Stimulated activated CD4-positive, alpha-beta T cell treated with anti-CD3 and anti-CD28 coated beads, Interleukin-2, amount 100 ng/mL, for 4 hours (primary cell): ENCODE data around the gene GTF3C1.

Experiments
- DNase-seq: peaks from one replicate; pipeline ENCODE4 v3.0.0-alpha.2; 2020; ENCODE audit warnings: low read depth

Gene GTF3C1

GRCh38 chr16:27561216-27561615 is 11.5 kb upstream of the GTF3C1 start:
- no peak for DNase-seq

- no peak for DNase-seq
These were observed 9.2 kb upstream of the GTF3C1 start for GRCh38 chr16:27558932-27559331.

DNA sequence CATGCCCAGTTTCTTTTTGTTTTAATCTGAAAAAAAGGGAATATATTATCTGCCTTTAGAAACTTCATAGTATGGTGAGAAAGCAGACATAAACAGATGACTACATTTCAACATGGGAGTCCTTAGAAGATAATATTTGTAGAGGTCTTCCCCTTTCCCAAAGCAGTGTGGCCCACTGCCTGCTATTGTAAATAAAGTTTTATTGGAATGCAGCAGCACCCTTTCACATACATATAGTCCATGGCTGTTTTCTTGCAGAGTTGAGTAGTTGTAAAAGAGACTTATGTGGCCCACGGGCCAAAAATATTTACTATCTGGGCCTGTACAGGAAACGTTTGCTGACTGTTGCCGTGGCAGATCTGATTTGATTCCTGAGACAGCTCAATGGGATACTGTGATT is 8.7 kb upstream of the GTF3C1 start:
- DNase-seq: no peak

DNA sequence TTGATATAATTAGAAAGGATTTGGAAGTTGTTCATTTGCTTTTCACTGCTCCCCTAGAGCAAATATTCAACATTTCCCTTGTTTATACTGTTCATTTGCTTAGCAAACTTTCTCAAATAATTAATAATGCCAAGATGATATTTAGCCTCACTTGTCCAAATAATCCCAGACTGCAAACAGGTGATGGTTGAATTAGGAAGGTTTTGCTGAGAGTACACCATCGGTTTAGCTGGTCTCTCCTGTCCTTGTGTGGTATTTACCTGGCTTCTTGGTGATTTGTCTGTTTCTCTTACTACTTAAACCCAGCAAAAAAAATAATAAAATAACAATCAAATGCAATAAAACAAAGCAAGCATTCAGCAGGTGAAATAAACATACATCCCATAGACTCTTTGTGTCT is 6.8 kb upstream of the GTF3C1 start:
- no peak for DNase-seq

- no peak for DNase-seq
These were observed 1.3 kb upstream of the GTF3C1 start for GRCh38 chr16:27551036-27551435.

DNA sequence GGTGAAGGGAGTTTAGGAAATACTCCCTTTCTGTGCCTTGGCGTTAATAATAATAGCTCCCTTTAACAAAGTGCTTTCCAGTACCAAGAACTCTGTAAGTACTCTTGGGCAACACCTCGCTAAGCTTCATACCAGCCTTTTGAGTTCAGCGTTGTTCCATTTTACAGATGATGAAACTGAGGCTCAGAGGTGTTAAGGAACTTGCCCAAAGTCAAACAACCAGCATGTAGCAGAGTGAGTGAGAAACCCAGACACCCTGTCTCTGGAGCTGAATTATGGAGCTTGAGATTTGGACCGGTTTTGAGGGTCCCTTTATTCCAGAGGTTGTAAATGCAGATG is 838 bp upstream of the GTF3C1 start:
- no peak for DNase-seq

DNA sequence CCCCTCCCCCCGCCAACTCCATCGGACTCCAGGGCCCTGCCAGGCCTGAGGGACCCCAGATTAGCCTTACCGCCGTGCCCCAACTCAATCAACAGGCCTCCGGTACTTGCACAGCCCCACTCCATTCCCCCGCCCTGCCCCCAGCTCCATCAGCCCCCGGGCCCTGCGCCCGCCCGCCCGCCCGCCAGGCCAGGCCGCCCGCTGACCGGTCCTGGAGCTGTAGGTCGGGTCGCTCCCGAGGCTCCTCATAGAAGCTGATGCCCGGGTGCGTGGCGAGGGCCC is 308 bp downstream of the GTF3C1 start:
- DNase-seq: no peak

DNA sequence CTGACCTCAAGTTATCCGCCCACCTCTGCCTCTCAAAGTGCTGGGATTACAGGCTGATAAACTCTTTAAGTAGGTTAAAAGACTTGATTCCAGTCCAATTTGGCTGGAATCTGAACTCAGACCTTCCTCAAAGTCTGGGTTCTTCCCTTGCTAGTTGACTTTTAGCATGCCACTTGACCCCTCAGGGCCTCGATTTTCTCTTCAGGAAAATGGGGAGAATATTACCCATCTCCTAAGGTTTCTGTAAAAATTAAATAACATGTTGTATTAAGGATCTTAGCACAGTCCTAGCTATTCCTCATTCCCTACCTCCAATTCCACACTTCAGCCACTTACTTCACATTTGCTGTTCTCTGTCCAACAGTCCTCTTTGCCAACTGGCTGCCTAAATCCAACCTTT is 1.9 kb downstream of the GTF3C1 start:
- DNase-seq: no peak

GRCh38 chr16:27547134-27547533 is 2.6 kb downstream of the GTF3C1 start:
- DNase-seq: no peak

GRCh38 chr16:27544671-27545070 is 5.0 kb downstream of the GTF3C1 start:
- DNase-seq: no peak

DNA sequence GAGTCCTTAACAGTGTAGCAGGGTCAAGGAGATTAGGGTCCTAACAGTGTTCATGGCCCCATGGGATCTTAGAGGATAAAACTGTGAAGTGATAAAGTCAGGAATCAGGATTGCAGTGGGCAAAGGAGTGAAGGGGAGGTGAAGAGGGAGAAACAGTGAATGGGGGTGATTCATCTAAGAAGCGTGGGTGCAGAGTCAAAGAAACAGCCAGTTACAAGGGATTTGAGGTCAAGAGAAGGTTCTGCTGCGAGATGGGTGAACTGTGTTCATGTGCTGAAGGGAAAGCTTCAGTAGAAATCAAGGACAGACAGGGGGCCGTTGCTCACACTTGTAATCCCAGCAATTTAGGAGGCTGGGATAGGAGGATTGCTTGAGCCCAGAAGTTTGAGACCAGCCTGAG is 5.9 kb downstream of the GTF3C1 start:
- DNase-seq: no peak

DNA sequence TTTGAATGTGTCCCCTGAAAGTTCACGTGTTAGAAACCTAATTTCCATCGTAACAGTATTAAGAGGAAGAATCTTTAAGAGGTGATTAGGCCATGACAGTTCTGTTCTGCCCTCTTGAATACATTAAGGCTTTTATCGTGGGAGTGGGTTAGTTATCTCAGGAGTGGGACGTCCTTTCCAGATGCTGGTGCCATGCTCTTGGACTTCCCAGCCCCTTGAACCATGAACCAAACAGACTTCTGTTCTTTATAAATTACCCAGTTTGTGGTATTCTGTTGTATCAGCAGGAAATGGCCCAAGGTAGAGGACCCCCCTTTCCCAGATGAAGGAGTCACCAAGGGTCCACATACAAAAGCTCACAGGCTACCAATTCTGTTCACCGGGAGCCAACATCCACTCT is 10.1 kb downstream of the GTF3C1 start:
- no peak for DNase-seq

DNA sequence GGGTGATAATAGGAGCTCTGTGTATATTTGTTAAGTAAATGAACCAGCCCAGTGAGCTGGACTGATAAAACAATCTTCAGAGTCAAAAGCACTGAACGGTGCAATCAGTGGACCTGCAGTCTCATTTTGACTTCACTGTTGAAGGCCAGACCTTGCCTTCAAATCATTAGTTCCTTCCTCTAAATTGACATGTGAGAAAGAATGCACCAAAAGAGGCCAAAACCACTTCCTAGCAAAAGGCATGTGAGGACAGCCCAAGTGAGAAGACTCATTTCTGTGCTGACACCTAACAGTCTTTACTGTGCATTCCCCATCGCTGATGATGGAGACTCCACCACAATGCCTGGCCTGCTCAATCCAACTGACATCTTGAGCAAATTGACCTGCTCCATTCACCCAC is 10.6 kb downstream of the GTF3C1 start:
- no peak for DNase-seq

- no peak for DNase-seq
These were observed 11.2 kb downstream of the GTF3C1 start for GRCh38 chr16:27538528-27538927.

- DNase-seq: no peak
These were observed 15.5 kb downstream of the GTF3C1 start for GRCh38 chr16:27534256-27534655.

- no peak for DNase-seq
These were observed 17.6 kb downstream of the GTF3C1 start for GRCh38 chr16:27531826-27532800.

- no peak for DNase-seq
These were observed 18.5 kb downstream of the GTF3C1 start for GRCh38 chr16:27531186-27531585.

DNA sequence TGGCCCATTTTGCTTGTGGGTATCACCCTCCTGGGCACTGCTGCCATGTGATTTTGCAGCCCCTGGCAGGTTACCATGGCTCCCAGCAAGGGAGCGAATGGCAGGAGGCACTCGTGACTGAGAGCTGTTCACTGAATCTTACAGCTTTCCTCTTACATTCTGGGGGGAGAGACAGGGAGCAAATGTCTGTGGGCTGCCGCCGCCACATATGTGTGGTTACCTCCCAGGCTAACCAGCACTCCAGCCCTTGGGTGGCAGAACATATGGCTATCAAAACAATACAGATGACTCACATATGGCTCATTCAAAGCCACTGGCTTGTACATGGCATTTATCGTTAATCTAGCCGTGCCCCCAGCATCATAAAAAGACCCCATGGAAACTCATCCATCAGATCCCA is 19.8 kb downstream of the GTF3C1 start:
- DNase-seq: no peak

GRCh38 chr16:27528294-27528693 is 21.4 kb downstream of the GTF3C1 start:
- DNase-seq: no peak

DNA sequence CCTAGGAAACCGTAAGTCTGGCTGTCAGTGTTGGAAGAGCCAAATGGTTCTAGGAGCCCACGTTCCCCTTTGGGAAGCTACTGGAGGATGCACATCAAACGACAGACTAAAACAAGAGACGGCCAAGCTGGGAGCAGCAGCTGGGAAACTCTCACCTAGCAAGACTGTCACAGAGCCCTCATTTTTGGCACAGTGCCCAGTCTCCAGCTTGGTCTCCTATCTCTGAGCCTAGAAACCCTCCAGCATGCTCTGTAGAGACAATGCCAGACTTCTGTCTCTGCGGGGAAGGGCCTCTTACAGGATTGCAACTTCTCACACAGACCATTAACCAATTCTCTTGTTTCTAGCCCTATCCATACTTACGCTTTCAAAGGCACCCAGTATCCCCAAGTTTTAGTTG is 23.5 kb downstream of the GTF3C1 start:
- DNase-seq: no peak

- DNase-seq: no peak
These were observed 27.5 kb downstream of the GTF3C1 start for GRCh38 chr16:27522173-27522707.

DNA sequence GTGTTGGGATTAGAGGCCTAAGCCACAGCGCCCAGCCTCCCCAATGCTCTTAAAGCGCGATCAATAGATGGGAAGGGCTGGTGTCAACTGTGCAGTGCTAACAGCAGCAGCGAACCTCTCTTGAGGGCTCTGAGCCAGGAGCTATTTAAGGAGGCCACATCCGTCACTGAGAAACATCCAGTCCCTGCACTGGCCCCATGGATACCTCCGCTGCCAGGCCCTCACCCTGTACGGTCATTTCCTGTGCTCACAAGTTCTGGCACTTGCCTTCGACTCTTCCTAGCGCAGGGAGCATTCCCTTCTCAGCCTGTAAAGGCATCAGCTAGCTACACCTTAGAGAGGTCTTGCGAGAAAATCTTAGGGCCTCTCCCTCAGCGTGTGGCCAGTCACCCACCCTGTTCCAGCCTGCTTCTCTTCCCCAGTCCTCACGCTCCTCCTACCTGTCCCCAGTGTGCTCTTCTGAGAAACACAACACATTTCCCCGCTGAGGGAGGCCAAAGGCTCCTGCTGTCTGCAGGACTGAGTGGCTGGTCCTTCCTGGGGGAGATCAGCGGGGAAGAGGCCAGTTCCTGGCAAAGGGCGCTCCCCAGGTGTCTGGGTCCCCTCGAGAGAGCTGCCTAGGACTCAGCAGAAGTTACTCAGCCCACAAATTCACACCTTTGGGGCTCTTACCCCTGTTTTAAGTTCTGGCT is 28.6 kb downstream of the GTF3C1 start:
- no peak for DNase-seq

DNA sequence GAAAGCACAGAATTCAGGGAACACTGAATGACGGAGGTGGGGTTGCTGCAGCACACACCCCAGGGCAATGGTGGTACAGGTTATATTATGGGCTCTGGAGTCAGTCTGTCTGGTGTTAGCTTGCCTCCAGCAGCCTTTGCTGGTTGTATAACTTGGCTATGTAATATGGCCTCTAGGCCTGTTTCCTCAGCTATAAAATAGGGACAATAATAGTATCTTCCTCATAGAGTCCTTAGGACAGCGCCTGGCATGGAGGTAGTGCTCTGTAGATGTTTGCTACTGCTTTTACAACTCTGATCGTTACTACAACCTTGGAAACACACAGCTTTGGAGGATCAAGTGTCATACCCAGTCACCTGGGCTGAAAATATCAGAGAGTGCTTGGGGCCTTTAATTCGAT is 31.5 kb downstream of the GTF3C1 start:
- no peak for DNase-seq

- no peak for DNase-seq
These were observed 32.0 kb downstream of the GTF3C1 start for GRCh38 chr16:27517664-27518063.
